EL (cell line): Measurements from ENCODE around the gene KDM1A.

Experiments
- DNase-seq: peaks from one replicate; pipeline ENCODE4 v3.0.0-alpha.2; 2016

Gene KDM1A

DNA sequence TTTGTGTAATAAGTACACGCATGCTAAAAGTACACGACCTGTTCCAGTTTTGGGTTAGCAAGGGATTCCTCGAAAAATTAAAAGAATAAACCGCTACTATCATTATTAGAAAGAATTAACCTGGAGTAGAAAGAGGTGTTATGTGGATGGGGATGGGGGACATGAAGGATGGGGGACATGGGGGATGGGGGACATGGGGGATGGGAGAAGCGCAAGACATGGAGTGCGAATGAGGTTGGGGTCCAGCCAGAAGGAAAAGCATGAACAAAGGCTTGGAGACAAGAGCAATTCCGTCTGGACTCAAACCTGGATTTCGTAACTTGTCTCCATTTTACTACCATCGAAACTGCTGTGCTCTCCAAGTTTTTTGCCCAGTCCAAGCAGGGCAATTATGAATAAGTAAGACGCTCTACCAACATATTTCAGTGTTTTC lies 591 bp upstream of the KDM1A start:
- no peak for DNase-seq

GRCh38 chr1:23019863-23020625 lies 776 bp downstream of the KDM1A start:
- DNase-seq = peak; percentile 45

DNA sequence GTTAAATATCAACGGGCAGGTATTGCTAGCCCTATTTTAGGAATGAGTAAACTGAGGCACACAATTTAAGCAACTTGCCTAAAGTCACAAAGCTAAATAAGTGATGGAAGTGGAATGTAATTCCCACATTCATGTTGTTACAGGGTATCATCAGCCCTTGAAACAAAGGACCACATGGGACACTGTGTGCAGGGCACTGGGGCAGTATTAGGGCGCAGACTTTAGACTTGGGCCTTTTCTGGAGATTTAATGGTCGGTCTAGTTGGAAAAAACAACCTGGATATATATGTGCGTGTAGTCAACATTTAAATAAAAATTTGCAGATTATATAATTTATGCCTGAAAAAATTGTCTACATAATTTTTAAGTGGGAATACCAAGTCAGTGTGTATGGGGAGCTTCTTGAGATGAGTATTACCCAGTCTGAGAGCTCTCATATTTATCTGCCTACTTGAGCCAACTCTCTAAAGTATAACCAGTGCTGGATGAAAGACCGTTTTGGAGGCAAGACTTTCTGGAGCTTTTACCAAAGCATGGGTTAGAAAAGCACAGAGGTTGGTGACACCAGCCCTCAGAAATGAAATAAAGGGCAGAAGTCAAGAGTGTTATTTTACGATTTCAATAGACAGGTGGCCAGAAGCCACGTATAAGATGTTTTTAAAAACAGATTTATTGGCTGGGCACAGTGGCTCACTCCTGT lies 1.6 kb downstream of the KDM1A start:
- peak; percentile 29 for DNase-seq

GRCh38 chr1:23021834-23022233 lies 2.6 kb downstream of the KDM1A start:
- DNase-seq = no peak

- DNase-seq = no peak
These were observed 4.0 kb downstream of the KDM1A start for GRCh38 chr1:23023174-23023845.

- DNase-seq = no peak
These were observed 7.3 kb downstream of the KDM1A start for GRCh38 chr1:23026568-23026967.

DNA sequence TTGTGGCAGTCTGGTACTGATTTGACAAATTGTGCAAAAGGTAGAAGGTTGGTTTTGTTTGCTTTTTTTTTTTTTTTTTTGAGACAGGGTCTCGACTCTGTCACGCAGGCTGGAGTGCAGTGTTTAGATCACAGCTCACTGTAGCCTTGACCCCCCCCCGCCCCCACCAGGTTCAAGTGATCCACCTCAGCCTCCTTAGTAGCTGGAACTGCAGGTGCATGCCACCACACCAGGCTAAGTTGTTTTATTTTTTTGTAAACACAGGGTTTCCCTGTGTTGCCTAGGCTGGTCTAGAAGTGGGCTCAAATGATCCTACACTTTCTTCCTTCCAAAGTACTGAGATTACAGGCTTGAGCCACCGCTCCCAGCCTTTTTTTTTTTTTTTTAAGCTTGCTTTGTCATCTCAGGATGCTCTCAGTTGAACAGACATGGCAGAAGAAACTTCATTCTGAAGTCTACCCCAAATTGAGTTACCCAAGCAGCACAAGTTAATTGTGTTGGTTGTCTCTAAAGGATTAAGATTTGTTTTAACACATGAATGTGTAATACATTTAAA lies 8.2 kb downstream of the KDM1A start:
- DNase-seq = no peak

DNA sequence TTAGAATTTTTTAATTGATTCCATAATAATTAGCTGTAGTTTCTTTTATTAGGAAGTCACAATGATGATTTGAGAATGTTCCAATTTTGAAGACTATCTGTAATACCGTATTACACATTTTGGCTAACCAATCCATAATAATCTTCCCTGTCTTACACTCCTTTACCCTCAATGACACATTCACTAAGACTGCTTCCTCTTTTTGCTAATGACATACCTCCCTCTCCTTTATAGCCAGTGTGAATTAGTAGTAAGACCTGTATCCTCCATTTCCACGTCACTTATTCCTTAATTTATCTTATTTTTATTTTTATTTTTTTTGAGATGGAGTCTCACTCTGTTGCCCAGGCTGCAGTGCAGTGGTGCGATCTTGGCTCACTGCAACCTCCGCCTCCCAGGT lies 10.1 kb downstream of the KDM1A start:
- no peak for DNase-seq

DNA sequence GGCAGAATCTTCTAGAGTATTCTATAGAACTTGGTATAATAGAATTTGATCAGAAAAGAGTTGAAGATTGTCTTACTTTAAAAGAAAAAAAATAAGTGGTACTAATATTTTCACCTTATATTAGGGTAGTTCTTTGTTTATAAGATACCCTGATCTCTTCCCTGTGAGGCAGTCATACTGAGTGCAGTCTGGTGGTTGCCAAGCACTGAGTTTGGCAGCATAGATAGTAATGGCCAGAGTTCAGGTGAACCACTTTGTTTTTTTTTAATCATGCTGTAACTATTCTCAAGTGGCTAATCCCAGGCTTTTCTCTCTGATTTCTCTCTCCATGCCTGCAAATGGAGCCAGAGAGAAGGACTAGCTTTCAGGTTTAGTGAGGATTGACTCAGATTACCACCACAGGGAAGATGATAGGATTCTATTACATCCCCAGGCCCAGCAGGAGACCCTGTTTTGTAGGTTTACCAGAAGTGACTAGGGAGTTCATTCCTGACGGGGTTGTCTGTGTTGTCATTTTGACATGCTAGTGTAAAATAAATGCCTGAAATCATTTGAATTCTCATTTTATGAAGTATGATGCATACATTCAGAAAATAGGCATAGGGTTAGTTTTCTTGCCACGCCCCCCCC lies 16.7 kb downstream of the KDM1A start:
- DNase-seq = no peak

DNA sequence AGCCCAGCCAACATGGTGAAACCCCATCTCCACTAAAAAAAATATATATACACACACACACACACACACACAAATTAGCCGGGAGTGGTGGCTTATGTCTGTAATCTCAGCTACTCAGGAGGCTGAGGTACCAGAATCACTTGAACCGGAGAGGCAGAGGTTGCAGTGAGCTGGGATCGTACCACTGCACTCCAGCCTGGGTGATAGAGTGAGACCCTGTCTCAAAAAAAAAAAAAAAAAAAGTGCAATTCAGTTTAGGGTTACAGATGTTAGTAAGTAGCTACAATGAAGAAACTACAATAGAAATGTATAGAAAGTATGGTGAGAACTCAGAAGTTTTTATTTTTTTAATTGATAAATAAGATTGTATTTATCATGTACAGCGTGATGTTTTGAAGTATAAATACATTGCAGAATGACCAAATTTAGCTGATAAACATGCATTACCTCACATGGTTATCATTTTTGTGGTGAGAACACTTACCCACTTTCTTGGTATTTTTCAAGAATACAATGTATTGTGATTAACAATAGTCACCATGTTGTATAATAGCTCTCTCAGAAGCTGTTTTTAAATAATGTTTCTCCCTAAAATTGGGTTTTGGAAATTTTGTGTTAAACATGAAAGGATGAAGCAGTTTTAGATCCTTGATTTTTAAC lies 17.9 kb downstream of the KDM1A start:
- no peak for DNase-seq

DNA sequence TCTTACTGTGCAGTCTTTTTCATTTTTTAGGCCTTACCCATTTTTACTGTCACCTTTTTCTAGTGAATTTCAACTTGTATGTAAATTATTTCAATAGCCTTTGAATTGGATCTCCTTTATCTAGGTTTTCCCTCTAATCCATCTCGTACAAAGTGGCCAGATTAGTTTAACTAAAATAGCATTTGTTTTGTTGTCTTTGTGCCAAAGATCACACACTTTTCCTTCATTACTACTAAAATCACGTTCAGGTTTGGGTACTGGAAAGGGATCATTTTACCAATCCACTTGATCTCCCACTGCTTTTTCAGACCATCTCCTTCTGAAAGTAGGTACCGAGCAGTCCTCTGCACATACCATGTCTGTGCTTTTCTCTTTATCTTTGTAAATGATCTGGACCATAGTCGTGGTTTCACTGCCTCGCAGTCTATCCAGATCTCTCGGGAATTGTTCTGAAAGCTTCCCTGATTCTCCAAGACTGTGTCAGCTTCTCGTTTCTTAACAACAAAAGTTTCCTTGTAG lies 20.1 kb downstream of the KDM1A start:
- DNase-seq = no peak

DNA sequence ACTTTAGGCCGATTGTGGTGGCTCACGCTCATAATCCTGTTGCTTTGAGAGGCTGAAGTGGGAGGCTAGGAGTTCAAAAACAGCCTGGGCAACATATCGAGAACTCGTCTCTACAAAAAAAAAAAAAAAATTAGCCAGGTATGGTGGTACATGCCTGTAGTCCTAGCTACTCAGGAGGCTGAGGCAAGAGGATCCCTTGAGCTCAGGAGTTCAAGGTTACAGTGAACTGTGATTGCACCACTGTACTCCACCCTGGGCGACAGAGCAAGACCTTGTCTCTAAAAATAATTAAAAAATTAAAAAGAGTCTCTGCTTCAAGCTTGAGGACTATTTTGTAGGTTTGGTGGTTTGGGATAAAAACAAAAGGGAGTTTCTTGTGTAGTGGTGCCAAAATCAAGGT lies 21.2 kb downstream of the KDM1A start:
- no peak for DNase-seq

DNA sequence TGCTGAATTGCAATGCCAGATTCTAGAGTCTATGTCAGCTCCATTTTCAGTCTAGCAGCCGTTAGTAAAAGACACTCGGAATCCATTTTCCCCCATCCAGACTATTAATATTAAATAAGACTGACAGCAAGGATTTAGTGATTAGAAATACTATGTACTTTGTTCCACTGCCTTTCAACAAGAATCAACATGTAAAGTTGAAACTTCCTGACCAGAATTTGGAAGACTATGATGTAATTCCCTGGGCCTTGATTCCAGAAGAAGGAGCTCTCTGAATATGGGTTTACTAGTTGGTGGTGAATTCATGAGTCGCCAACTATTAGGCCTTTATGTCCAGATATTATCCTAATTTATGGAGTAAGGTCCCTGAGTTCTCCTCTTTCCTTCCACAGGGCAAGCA lies 24.8 kb downstream of the KDM1A start:
- no peak for DNase-seq

- no peak for DNase-seq
These were observed 30.9 kb downstream of the KDM1A start for GRCh38 chr1:23050201-23050600.

GRCh38 chr1:23051290-23051909 lies 32.1 kb downstream of the KDM1A start:
- DNase-seq = no peak

DNA sequence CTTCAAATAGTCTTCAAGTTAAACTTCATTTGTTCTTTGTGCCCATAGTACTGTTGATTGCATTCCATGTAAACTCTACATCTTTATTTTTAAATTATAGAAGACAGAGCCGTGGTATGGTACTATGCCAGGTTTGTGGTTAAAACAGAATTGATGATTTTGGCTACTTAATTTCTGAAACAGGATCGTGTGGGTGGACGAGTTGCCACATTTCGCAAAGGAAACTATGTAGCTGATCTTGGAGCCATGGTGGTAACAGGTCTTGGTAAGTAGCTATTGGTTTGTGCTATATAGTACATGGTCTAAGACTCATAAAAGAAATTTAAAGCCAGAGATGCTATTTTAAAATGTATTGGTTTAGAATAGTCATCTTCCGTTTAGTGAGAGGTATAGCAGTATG lies 38.0 kb downstream of the KDM1A start:
- DNase-seq = no peak

GRCh38 chr1:23062271-23062670 lies 43.0 kb downstream of the KDM1A start:
- DNase-seq = no peak

DNA sequence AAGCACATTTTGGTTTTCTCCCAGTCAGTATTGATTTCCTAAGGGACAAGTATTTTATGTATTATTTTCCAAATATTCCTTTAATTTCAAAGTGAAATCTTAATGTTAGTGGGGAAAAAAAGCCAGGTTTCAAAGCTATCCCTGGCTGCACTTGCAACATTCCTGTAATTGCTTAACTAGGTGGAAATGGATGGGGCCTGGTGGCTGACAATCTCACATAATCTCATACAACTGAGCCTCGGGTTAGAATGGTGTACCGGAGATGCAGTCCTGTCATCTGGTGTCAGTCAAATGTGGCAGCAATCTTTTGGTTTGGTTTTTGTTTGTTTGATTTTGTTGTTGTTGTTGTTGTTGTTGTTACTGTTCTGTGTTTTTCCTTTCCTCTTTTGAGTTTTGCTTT lies 46.1 kb downstream of the KDM1A start:
- DNase-seq = no peak

DNA sequence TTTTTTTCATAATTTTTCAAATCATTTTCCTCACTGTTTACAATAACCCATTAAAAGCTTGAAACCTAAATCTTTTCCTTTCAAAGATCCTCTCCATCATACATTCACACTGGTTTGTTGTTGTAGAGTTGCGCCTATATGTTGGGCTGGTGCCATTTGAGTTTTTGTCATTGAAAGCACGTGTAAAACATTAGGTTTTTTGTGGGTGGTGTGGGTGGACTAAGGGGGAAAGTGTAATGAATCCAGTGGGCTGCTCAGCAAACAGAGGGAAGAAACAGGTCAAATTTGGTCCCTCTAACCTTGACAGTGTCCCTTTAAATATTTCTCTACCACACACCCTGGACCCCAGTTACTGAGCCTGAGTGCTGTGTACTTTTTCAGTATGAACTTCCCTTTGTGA lies 46.8 kb downstream of the KDM1A start:
- no peak for DNase-seq

DNA sequence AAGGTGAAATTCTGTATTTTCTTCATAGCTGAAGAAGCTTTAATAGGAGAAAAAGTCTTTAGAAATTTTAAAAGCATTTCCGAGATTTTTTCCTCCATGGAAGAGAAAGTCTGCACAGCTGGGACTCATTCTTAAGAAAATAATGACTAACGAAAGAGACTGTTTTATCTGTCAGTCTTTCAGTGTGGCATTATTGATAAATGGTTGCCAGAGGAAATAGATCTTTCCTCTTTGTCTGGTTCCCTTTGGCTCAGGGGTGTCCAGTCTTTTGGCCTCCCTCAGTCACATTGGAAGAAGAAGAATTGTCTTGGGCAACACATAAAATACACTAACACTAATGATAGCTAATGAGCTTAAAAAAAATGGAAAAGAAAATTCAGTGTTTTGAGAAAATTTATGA lies 49.9 kb downstream of the KDM1A start:
- no peak for DNase-seq

DNA sequence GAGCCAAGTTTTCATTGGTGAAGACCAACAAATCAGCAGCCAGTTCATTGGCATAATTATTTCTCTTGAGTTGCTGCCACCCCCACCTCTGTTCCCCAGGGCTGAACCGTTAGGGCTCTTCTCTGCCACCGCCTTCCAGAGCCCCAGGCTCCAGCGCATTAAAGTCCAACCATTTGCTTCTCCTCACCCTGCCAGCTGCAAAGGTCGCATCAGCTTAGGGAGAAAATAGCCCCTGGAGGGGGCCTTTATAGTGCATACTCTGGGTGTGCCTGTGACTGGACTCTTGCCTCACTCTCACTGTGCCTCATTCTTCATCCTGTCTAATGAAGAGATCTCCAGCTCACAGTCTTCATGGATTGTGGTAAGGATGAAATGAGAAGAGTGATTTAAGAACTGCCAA lies 50.4 kb downstream of the KDM1A start:
- DNase-seq = no peak

DNA sequence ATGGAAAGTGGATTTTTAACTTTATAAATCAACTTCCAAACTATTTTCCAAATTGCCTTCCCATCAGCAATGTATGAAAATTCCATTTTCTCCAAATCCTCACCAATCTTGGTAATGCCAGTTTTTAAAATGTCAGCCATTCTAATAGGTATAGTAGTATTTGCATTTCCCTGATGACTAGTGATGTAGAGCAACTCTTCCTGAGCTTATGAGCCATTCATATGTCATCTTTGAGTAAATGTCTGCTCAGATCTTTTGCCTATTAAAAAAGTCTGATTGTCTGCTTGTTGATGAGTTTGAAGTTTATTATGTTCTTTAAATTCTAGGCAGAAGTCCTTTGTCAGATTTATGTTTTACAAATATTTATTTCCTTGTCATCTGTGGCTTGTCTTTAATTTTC lies 54.7 kb downstream of the KDM1A start:
- DNase-seq = no peak
